HG03095 (cell line): Measurements from ENCODE around the gene STAG1.
"Not testable (repeated sequence)": the region's sequence is repeated elsewhere in the genome, so short reads cannot be mapped to it uniquely, and the experiment has no call there.

Experiments
- ATAC-seq: cut with Tn5 transposase; IDR thresholded peaks from one replicate; pipeline ENCODE4 v1.9.1; 2021; ENCODE audit warnings: moderate library complexity; ENCODE audit not compliant: unreplicated experiment

The STAG1 gene

DNA sequence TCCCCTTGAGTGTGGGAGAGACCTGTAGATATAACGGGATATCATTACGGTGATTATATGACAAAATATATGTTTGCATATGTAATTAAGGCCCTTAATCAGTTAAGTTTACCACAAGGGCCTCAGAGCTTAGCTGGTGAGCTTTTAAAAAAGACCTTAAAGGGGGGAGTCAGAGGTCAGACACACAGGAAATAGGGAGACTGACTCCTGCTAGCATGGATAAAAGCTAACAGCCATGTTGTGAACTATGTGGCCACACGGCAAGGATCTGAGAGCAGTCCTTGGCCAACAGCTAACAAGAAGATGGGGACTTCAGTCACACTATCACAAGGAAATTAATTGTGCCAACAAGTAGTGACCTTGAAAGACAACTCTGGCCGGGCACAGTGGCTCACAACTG, 3.1 kb downstream of the STAG1 start:
- no peak for ATAC-seq

GRCh38 chr3:136745916-136746315, 6.3 kb downstream of the STAG1 start:
- ATAC-seq: no peak

DNA sequence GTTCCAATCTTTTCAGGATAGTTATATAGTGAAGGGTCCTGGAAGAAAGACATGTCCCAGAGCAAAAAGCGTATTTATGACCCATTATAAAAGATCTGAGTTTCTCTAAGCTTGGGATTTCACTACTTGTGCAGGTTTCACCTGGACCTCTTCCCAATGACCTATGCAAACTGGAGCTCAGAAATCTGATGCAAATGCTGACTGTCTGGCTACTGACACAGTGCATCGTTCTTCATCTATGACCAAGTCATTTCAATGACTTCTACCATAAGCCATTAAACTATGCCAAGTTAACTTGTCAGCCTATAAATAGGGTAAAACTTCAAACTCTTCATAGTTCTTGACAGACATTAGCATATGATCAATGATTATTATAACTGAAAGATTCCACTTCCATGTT, 11.1 kb downstream of the STAG1 start:
- ATAC-seq: no peak

GRCh38 chr3:136740351-136740958, 11.7 kb downstream of the STAG1 start:
- ATAC-seq: no peak

GRCh38 chr3:136736950-136737349, 15.2 kb downstream of the STAG1 start:
- ATAC-seq: not testable (repeated sequence)

DNA sequence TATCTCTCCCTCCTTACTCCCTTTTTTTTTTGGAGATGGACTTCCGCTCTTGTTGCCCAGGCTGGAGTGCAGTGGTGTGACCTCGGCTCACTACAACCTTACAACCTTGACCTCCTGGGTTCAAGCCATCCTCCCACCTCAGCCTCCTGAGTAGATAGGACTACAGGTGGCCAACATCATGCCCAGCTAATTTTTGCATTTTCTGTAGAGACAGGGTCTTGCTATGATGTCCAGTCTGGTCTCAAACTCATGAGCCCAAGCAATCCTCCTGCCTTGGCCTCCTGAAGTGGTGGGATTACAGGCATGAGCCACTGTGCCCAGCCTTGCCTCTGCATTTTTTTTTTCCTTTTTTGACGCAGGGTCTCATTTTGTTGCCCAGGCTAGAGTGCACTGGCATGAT, 17.1 kb downstream of the STAG1 start:
- ATAC-seq: no peak

DNA sequence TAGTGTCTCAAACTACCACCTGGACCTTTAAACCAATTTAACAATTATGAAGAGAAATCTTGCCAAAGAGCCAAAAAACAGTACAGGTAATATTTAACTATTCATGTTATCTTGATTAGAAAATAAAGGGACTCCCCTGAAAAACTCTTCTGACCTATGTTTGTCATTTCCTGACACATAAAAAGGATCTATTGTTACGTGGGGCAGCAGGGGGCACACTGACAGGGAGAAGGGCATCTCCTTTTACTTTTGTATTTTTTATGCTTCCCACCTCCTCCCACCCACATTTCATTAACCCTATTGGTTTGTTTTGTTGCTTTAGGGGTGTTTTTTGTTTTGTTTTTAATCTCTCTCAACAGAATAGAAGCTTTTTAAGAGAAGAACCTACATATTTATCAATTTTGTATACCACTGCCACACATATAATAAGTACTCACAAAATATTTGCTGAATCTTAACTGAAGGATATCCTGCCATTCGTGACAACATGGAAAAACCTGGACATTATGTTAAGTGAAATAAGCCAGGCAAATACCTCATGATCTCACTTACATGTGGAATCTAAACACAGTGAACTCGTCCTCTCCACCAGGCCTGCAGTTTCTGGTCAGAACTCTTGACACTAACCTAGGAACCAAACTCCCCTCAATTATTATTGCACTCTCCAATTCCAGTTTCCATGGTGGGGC, 17.7 kb downstream of the STAG1 start:
- ATAC-seq: no peak

DNA sequence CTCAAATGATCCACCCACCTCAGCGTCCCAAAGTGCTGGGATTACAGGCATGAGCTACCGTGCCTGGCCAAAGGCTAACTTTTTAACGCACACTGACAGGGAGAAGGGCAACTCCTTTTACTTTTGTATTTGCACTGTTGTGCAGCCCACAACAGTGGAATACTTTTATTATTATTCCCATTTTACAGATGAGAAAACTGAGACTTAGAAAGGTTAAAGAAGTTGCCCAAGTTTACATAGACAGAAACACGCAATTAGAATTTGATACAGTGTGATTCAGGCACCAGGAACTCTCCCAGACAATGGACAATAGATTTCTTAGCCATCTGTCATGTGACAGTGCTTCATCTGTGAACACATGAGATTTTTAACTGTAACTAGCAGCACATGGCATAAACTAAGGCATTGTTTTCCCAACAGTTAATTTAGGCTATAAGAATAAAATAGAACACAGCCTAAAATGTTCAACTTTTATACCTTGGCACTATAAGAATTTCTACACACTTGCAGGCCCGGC, 18.8 kb downstream of the STAG1 start:
- no peak for ATAC-seq

DNA sequence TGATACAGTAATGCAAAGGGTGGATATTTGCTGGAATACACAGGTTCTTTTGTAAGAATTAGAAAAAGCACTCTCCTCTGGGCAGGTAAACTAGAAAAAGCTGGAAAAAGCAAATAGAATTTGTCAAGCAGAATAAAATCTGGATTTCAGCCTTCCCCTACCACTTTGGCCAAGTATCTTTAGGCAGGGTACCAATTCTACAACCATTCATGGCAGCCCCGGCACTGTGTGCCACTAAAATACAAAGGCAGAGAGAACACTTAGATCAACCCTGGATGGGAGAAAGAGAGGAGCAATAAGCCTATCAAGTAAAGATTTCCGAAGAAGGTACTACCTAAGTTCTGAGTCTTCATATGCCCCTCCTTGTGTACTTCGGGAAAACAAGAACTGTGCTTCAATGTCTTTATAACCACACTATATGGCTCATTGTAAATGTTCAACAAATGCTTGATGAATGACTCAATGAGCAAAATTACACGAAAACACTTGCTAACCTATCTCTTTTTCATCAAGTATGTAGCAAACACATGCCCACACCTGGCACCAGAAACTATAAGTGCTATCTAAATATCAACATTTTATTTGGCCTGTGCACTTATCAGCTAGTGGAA, 20.8 kb downstream of the STAG1 start:
- no peak for ATAC-seq

DNA sequence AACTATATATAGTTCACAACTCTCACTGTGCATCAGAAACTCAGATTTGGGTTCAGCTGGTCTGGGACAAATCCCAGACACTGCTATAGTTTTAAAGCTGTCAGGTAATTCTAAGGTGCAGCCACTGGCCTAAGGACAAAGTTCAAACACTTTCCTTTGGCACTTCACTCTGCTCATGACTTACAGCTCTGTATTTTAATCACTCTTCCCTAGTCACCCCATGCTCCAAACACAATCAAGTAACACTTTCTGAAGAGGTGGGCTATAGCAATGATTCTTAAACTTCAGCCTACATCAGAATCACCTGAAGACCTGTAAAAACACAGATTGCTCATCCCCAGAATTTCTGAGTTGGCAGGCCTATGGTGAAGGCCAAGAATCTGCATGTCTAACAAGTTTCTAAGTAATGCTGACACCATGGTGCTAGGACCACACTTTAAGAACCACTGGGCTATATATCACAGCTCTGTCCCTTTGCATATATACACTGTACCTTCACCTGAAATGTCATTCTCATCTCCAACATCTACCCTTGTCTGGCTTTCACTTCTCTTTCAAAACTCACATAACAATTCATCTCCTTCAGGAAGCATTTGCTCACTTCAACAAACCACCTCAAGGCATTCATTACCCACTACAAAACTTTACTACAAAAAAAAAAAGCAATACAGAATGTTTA, 21.4 kb downstream of the STAG1 start:
- ATAC-seq: peak; percentile 71

DNA sequence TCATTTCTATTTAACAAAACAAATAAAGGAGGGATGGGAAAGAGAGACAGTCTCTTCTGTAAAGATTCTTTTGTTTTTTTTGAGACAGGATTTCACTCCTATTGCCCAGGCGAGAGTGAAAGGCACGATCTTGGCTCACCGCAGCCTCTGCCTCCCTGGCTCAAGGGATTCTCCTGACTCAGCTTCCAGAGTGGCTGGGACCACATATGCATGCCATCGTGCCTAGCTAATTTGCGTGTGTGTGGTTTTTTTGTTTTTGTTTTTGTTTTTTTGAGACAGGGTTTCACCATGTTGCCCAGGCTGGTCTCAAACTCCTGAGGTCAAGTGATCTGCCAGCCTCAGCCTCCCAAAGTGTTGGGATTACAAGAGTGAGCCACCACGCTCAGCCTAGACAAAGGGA, 23.3 kb downstream of the STAG1 start:
- ATAC-seq: no peak

- ATAC-seq: no peak
Observed at GRCh38 chr3:136728473-136728872, 23.7 kb downstream of the STAG1 start.

DNA sequence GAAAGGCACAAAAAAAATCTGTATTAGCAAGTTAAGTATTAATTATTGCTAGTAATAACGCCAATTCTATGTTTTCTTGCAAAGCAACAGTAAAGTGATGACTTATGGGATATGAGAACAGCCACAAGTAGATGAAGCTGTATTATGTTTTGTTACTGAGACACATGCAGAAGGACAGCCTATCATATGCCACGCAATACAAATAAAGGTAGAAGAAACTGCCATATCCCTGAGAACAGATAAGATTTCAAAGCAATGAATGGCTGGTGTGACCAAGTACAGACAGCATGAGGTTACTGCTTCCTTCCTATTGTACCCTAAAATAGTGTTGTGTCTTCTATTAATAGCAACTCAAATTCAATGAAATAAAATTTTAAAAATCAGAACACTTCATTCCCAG, 26.7 kb downstream of the STAG1 start:
- ATAC-seq: no peak

GRCh38 chr3:136722916-136723315, 29.3 kb downstream of the STAG1 start:
- not testable (repeated sequence) for ATAC-seq

- ATAC-seq: not testable (repeated sequence)
Observed at GRCh38 chr3:136722399-136722798, 29.8 kb downstream of the STAG1 start.

DNA sequence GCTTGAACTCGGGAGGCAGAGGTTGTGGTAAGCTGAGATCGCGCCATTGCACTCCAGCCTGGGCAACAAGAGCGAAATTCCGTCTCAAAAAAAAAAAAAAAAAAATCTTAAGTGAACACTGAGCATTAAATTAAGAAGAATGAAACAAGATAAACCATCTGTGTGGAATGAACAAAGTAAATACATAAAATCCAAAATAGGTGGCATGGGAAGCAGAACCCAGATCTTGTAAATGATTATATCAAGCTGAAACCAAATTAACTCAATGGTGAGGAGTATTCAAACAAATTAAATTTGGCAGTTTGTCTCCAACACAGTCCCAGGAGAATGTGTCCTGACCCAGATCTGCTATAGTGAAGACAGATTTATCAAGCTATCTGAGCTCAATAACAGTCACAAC, 32.1 kb downstream of the STAG1 start:
- no peak for ATAC-seq

- no peak for ATAC-seq
Observed at GRCh38 chr3:136716629-136717028, 35.5 kb downstream of the STAG1 start.

GRCh38 chr3:136714020-136714419, 38.2 kb downstream of the STAG1 start:
- ATAC-seq: no peak

- ATAC-seq: no peak
Observed at GRCh38 chr3:136712941-136713340, 39.2 kb downstream of the STAG1 start.

DNA sequence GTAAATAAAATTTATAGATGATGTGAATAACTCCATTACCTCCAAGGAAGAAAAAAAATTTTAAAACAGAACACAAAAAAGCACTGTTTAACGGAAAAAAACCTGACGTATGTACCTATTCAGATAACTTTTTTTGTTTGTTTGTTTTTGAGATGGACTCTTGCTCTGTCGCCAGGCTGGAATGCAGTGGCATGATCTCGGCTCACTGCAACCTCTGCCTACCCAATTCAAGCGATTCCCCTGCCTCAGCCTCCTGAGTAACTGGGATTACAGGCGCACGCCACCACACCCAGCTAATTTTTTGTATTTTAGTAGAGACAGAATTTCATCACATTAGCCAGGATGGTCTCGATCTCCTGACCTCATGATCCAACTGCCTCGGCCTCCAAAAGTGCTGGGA, 40.3 kb downstream of the STAG1 start:
- ATAC-seq: not testable (repeated sequence)

DNA sequence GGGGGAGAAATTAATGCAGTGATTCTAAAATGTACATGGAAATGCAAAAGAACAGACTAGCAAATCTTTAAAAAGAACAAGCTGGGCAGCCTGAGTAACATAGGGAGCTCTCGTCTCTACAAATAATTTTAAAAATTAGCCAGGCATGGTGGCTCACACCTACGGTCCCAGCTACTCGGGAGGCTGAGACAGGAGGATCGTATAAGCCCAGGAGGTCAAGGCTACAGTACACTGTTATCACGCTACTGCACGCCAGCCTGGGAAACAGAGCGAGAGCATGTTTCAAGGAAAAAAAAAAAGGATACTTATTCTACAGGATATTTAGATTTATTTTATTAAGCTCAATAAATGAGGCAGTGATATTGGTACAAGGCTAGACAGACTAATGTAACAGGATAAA, 40.9 kb downstream of the STAG1 start:
- no peak for ATAC-seq

GRCh38 chr3:136709775-136710174, 42.4 kb downstream of the STAG1 start:
- not testable (repeated sequence) for ATAC-seq
